Cardiac fibroblast (primary cell): Measurements from ENCODE around the gene SLC2A13.
"Not testable (repeated sequence)": the region's sequence is repeated elsewhere in the genome, so short reads cannot be mapped to it uniquely, and the experiment has no call there.

Source experiments
- DNase-seq, 2 donors: peaks; one replicate each; pipeline versions ENCODE4 v3.0.0 to v3.0.0-alpha.2; 2010; ENCODE audit warnings: low read depth in 2 of 2
- H3K4me3 ChIP-seq, 2 donors: replicated peaks in 1 of 2; 1 replicate in 1 of 2; 2 replicates in 1 of 2; pipeline ENCODE4 v1.5.1; 2011; ENCODE audit warnings: low read depth in 2 of 2, low read length in 2 of 2, mild to moderate bottlenecking in 2 of 2, moderate library complexity in 1 of 2
- TF ChIP-seq, protein P1 (sequence below): IDR thresholded peaks from one replicate; pipeline ENCODE4 v1.5.1; 2011; ENCODE audit warnings: low read depth, mild to moderate bottlenecking, low read length, inconsistent platforms

Gene SLC2A13

DNA sequence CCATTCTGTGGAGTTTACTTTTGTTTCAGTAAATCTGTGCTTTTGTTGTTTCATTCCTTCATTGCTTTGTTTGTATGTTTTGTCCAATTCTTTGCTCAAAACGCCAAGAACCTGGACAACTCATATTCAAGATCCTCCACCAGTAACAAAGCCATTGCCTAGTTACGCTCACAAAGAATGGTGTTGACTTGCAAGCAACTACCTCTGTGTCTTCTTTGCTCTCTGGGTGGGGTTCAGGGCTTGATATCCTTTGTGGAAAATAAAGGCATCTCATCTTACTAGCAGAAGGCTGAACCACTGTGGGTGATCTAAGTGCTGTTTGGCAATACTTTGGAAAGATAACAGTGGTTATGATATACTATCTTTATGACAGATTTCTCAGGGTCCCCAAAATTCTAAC, 252.9 kb downstream of the SLC2A13 start:
- H3K4me3 ChIP-seq, result no peak overlapping the region
- DNase-seq, result no peak
- TF ChIP-seq, protein P1, sequence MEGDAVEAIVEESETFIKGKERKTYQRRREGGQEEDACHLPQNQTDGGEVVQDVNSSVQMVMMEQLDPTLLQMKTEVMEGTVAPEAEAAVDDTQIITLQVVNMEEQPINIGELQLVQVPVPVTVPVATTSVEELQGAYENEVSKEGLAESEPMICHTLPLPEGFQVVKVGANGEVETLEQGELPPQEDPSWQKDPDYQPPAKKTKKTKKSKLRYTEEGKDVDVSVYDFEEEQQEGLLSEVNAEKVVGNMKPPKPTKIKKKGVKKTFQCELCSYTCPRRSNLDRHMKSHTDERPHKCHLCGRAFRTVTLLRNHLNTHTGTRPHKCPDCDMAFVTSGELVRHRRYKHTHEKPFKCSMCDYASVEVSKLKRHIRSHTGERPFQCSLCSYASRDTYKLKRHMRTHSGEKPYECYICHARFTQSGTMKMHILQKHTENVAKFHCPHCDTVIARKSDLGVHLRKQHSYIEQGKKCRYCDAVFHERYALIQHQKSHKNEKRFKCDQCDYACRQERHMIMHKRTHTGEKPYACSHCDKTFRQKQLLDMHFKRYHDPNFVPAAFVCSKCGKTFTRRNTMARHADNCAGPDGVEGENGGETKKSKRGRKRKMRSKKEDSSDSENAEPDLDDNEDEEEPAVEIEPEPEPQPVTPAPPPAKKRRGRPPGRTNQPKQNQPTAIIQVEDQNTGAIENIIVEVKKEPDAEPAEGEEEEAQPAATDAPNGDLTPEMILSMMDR, result no peak

DNA sequence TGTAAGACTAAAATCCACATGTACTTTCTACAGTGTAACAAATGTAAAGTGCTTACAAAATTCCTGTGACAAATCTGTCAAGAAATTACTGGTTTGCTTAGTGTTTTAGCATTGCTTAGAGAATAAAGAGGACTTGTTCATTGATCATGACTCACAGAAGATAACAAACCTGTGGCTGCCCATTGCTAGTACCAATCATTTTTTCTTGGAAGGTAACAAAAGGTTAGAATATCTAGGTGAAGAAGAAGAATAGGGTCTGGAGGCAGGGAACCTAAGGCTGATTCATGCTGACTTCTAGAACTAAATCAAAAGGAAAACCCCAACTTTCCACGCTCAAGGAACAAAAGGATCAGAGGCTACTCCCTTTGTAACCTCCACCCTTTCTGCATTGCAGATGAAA, 253.5 kb downstream of the SLC2A13 start:
- no peak for DNase-seq
- no peak overlapping the region for H3K4me3 ChIP-seq
- TF ChIP-seq, protein P1, result no peak

DNA sequence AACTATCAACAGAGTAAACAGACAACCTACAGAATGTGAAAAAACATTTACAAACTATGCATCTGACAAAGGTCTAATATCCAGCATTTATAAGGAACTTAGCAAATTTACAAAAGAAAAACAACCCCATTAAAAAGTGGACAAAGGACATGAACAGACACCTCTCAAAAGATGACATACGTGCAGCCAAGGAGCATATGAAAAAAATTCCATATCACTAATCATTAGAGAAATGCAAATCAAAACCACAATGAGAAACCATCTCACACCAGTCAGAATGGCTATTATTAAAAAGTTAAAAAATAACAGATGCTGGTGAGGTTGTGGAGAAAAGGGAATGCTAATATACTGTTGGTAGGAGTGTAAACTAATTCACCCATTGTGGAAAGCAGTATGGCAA, 257.7 kb downstream of the SLC2A13 start:
- not testable (repeated sequence) for DNase-seq, H3K4me3 ChIP-seq

DNA sequence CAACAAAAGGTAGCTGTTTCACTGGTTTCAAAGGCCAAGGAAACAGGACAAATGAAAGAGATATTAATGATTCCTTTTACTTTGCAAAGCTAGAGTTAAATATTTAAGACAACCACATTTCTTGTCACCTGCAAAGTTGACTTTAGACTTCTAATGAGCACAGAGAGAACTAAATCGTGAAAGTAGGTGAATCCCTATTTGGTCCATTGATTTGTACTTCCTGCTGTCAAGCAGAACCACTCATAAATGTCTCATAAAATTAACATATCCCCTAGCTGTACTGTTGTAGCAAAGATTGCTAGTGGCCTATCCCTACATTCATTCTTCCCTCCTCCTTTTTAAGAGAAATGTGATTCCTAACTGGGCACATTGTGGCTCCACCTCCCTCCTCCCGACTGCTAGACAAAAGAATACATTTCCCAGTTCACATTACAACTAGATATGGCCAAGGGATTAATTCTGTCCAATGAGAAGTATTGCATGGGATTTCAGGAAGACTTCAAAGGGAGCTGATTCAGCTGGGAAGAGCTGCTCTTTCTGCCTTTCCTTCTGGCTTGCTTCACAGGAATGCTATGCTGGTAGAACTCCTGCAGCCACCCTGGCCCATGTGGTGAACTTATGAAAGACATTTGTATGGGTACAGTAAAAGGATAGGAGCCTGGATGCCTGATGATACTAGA, 258.8 kb downstream of the SLC2A13 start:
- DNase-seq, result no peak
- TF ChIP-seq, protein P1, result no peak
- H3K4me3 ChIP-seq, result no peak overlapping the region

DNA sequence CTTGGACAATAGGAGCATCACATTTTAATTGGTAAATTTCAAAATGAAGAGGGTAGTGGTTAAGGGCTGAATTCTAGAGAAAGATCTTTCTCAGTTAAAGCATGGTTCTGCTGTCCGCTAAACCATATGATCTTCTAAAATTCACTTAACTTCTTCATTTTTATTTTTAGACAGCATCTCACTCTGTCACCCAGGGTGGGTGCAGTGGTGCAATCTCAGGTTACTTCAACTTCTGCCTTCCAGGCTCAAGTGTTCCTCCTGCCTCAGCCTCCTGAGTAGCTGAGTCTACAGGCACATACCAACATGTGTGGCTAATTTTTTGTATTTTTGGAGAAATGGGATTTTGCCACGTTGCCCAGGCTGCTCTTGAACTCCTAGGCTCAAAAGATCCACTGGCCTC, 259.6 kb downstream of the SLC2A13 start:
- no peak for DNase-seq
- TF ChIP-seq, protein P1, result no peak
- no peak overlapping the region for H3K4me3 ChIP-seq

DNA sequence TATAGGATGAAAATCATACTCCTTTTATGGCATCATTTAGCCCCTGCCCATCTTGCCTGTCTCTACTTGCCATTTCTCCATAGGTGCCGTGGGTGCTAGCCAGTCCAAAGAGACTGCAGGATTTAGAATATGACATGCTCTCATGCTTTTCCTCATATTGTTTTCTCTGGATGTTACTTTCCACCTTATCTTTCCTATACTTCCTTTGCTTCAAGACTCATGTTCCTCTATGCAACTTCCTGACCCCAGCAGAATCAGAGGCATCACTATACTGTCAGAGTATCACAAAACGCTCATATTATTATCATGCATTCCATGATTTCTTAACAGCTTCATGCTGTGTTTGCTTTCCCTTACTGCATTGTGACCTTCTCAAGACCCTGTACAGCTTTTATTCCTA, 265.5 kb downstream of the SLC2A13 start:
- peak in 1 of 2 donors; percentile 5 for DNase-seq
- H3K4me3 ChIP-seq, result no peak overlapping the region
- TF ChIP-seq, protein P1, result no peak

DNA sequence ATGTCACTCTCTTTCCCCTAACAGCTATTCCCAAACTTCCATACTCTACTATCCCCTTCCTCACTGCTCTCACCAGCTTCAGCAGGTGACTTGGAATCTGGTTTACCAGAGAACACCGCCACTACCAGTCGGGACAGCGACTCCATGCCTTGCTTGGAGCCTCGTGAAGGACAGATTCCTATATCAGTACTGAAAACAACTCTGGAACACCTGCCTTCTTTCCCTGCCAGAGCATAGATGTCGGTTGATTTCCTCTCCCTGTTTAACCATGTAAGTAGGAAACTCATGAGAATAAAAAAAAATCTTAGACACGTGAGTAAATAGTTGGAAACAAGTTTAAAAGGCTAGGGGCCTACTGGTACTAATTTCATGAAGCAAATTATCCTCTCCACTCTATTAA, 266.8 kb downstream of the SLC2A13 start:
- no peak for DNase-seq
- no peak overlapping the region for H3K4me3 ChIP-seq
- TF ChIP-seq, protein P1, result no peak
